CD8-positive, alpha-beta memory T cell (primary cell): ENCODE results near the gene VPS11. TPM values are rescaled to one million over a fixed set of nuclear protein-coding genes. Genes with fewer than 3 reads are reported as not detected.

Source experiments
- CTCF ChIA-PET: fragments of 350-600 bp; sonication (Branson Sonifier 250); formaldehyde crosslinking; loops from one replicate; lab custom pipeline; 2021; ENCODE audit warnings: antibody characterized with exemption; lab: Charles Lee
- POLR2A ChIA-PET: fragments of 350-600 bp; sonication (Branson Sonifier 250); formaldehyde crosslinking; loops from one replicate; lab custom pipeline; 2021; ENCODE audit warnings: antibody characterized with exemption; lab: Charles Lee
- DNase-seq, 5 donors: peaks; one replicate each; pipeline versions ENCODE4 v3.0.0 to v3.0.0-alpha.2; 2020 to 2022; ENCODE audit warnings: mixed read lengths in 1 of 5
- H3K27ac ChIP-seq: one replicate; pipeline ENCODE4 v1.7.0; 2013; ENCODE audit warnings: low read depth, mild to moderate bottlenecking, low read length, moderate library complexity
- H3K27me3 ChIP-seq: 2 replicates; pipeline ENCODE4 v1.7.0; 2013; ENCODE audit warnings: low read length, mild to moderate bottlenecking; ENCODE audit not compliant: insufficient read depth, poor library complexity, severe bottlenecking
- H3K36me3 ChIP-seq: 2 replicates; pipeline ENCODE4 v1.7.0; 2013; ENCODE audit warnings: mild to moderate bottlenecking, low read length, moderate library complexity; ENCODE audit not compliant: insufficient read depth
- H3K4me1 ChIP-seq: 2 replicates; pipeline ENCODE4 v1.7.0; 2013; ENCODE audit warnings: mild to moderate bottlenecking, low read length, moderate library complexity; ENCODE audit not compliant: insufficient read depth
- H3K4me3 ChIP-seq: 2 replicates; pipeline ENCODE4 v1.7.0; 2013; ENCODE audit warnings: mild to moderate bottlenecking, low read length
- H3K9me3 ChIP-seq: 2 replicates; pipeline ENCODE4 v1.7.0; 2013; ENCODE audit warnings: mild to moderate bottlenecking, low read length
- H3K27ac Mint-ChIP-seq, 8 donors: one replicate each; pipeline ENCODE4 v1.8.0; 2020 to 2021; ENCODE audit warnings: mixed read lengths in 8 of 8, mild to moderate bottlenecking in 6 of 8, inconsistent platforms in 3 of 8, moderate library complexity in 3 of 8
- H3K27me3 Mint-ChIP-seq, 2 donors: one replicate each; pipeline ENCODE4 v1.8.0; 2020 to 2021; ENCODE audit warnings: mixed read lengths in 2 of 2, mild to moderate bottlenecking in 1 of 2, moderate library complexity in 1 of 2
- H3K36me3 Mint-ChIP-seq, 3 donors: one replicate each; pipeline ENCODE4 v1.8.0; 2020 to 2021; ENCODE audit warnings: mixed read lengths in 3 of 3, inconsistent platforms in 1 of 3, mild to moderate bottlenecking in 1 of 3
- H3K4me1 Mint-ChIP-seq, 3 donors: one replicate each; pipeline ENCODE4 v1.8.0; 2020 to 2021; ENCODE audit warnings: mixed read lengths in 3 of 3, inconsistent platforms in 1 of 3, mild to moderate bottlenecking in 1 of 3
- H3K4me3 Mint-ChIP-seq, 7 donors: one replicate each; pipeline ENCODE4 v1.8.0; 2020 to 2021; ENCODE audit warnings: mixed read lengths in 7 of 7, mild to moderate bottlenecking in 6 of 7, moderate library complexity in 4 of 7, inconsistent platforms in 2 of 7
- H3K9me3 Mint-ChIP-seq, 5 donors: one replicate each; pipeline ENCODE4 v1.8.0; 2020 to 2022; ENCODE audit warnings: mixed read lengths in 5 of 5, mild to moderate bottlenecking in 3 of 5, moderate library complexity in 2 of 5, inconsistent platforms in 1 of 5
- polyA plus RNA-seq: library from polyadenylated mRNA; unstranded; fragments of 300-500 nt; fragmentation: Illumina TruSeq; gene quantifications from one replicate; pipeline ENCODE4 v1.2.3, GENCODE V29; 2021
- total RNA-seq, 2 experiments: library from RNA; stranded (reverse); gene quantifications; one replicate each; pipeline ENCODE4 v1.2.3, GENCODE V29; 2021

VPS11 gene
- total and polyA plus RNA-seq, 3 experiments from 2014 or later, result 25.3 to 51.5 (median 26.0) TPM

DNA sequence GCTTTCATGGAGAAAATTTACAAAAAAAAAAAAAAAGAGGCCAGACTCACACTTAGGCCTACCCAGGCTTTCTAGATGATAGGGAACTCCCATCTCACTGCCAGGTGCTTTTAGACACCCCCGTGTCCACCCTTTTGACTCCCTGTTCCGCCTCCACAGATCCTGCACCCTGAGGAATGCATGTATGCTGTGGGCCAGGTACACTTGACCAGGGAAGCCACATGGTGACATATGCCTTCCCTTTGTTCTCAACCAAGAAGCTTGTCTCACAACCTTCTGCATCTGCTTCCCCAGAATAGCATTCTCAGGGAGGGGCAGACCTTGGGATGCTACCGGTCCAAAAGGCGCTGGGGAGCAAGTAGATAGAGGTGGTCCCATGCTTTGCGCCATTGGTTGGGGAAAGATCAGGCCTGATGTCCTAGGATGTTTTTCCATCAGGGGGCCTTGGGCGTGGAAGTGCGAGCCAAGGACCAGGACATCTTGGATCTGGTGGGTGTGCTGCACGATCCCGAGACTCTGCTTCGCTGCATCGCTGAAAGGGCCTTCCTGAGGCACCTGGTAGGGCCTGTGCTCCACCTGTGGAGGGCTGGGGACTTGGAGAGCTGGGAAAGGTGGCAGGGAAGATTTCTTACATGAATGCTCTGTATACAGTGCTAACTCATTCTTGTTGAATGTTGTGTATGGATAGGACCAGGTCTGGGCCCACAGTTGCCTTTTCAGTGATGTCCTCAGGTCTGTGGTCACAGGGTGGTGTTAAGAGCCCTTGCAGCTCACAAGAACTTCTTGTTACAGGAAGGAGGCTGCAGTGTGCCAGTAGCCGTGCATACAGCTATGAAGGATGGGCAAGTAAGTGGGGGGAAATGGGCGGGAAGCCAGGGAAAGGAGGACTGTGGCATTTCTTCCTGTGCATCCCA lies 24.6 kb downstream of the VPS11 start:
- Mint-ChIP-seq H3K36me3 (peaks cover 0 to 29% (median 6%) of the 10 kb centered on the region in 3 donors), H3K9me3 (peaks cover 0 to 2% (median 0%) of the 10 kb centered on the region in 5 donors), H3K4me1 (peaks cover 30 to 38% (median 35%) of the 10 kb centered on the region in 3 donors), H3K27ac (peak overlapping the region in 6 of 8 donors; percentile 5 to 87 (median 49)), H3K27me3 (peaks cover 0 to 6% of the 10 kb centered on the region in 2 donors), H3K4me3 (peak overlapping the region in 6 of 7 donors; percentile 14 to 84 (median 42))
- Histone ChIP-seq H3K9me3 (no peaks in the 10 kb centered on the region), H3K4me3 (peak overlapping the region; percentile 88), H3K27me3 (no peaks in the 10 kb centered on the region), H3K27ac (no peak overlapping the region), H3K4me1 (peaks cover 21% of the 10 kb centered on the region), H3K36me3 (peaks cover 8% of the 10 kb centered on the region)
- POLR2A ChIA-PET, result interaction anchor here (0.6 to 1.5 kb wide), 4 partner anchors 7 to 389 kb away, joined by 3 to 7 read pairs (median 5); partner anchors contain the start of genes HMBS and VPS11
- CTCF ChIA-PET, result interaction anchor here (0.7 to 1.1 kb wide), 2 partner anchors 9 to 104 kb away, joined by 3 to 6 read pairs; no protein-coding TSS in a partner anchor
- DNase-seq, result no peak

DNA sequence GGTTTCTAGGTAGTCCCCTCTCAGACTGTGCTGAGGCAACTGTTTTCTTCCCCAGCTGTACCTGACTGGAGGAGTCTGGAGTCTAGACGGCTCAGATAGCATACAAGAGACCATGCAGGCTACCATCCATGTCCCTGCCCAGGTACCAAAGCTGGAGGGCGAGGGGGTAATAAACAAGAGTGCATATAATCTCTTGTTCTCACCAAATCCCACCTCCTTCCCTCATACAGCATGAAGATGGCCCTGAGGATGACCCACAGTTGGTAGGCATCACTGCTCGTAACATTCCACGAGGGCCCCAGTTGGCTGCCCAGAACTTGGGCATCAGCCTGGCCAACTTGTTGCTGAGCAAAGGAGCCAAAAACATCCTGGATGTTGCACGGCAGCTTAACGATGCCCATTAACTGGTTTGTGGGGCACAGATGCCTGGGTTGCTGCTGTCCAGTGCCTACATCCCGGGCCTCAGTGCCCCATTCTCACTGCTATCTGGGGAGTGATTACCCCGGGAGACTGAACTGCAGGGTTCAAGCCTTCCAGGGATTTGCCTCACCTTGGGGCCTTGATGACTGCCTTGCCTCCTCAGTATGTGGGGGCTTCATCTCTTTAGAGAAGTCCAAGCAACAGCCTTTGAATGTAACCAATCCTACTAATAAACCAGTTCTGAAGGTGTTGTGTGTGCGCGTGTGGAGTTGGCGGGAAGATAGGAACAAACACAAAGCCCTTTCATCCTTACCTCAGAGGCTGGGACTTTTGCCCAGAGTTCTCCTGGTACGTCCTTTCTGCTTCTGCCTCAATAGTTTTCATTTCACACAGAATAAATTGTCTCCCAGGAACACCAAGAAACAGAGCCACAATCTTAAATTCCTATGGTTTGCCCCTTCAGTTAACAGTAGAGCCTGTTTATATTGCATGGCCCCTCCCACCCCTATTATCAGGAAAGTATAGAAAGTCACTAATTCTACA lies 25.5 kb downstream of the VPS11 start:
- peak overlapping the region; percentile 69 to 92 (median 84) for H3K27ac Mint-ChIP-seq
- Histone ChIP-seq H3K36me3 (peaks cover 10% of the 10 kb centered on the region), H3K9me3 (no peaks in the 10 kb centered on the region), H3K4me3 (peak overlapping the region; percentile 88), H3K27me3 (no peaks in the 10 kb centered on the region), H3K27ac (peak overlapping the region; percentile 84), H3K4me1 (peaks cover 21% of the 10 kb centered on the region)
- peaks cover 0 to 2% (median 0%) of the 10 kb centered on the region in 5 donors for H3K9me3 Mint-ChIP-seq
- CTCF ChIA-PET, result interaction anchor here (0.7 to 1.8 kb wide), 5 partner anchors 7 to 103 kb away, joined by 3 to 13 read pairs (median 6); partner anchors contain the start of genes HMBS and VPS11
- POLR2A ChIA-PET, result interaction anchor here (0.9 to 2.2 kb wide), 4 partner anchors 8 to 29 kb away, joined by 3 to 13 read pairs (median 6); partner anchors contain the start of genes HINFP and HMBS
- H3K4me3 Mint-ChIP-seq, result peak overlapping the region; percentile 84 to 97 (median 91)
- peaks cover 26 to 34% (median 34%) of the 10 kb centered on the region in 3 donors for H3K4me1 Mint-ChIP-seq
- no peak for DNase-seq
- H3K36me3 Mint-ChIP-seq, result peaks cover 0 to 38% (median 12%) of the 10 kb centered on the region in 3 donors
- H3K27me3 Mint-ChIP-seq, result peaks cover 0 to 6% of the 10 kb centered on the region in 2 donors

DNA sequence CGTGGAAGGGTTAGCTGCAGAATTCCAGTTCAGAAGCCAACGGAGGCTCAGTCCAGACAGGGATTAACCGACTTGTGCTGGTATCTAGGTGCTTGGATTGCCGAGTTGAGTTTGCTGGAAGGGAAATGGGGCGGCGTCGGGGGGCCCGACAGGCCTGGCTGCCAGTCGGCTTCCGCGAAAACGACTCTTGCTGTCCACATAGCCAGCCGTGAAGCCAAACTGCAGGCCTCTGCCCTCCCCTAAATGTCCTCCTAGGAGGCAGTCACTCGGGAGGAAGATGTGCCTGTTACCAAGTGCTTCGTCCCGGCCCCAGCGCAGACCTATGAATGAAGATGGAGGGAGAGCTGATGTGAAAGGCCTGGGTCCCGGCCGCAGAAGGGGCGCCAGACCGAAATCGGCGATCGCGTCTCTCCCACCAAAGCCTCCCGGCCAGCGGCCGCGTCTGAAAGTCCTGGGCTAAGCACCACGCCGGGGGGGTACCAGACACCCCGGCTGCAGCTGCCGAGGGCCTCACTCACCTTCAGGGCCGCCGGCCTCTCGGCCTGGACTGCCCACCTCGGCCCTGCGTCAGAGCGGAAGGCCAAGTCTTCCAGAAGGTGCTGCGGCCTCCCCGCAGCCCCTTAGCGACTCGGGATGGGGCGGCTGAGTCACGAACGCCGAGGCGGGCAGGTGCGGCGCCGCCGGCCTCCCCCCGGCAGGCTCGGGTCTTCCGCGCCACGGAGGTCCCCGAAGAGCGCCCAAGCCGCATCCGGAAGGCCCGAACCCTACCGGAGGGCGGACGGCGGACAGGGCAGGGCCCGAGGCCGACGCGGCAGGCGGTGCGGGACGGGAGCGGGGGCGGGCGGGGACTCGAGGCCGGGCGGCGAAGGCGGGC lies 26.6 kb downstream of the VPS11 start:
- ChIA-PET CTCF (interaction anchor here (1.0 to 1.8 kb wide), 11 partner anchors 8 to 230 kb away, joined by 3 to 13 read pairs (median 4); partner anchors contain the start of genes HINFP, HMBS, TRAPPC4 and VPS11), POLR2A (interaction anchor here (0.6 to 2.2 kb wide), 14 partner anchors 9 to 303 kb away, joined by 3 to 39 read pairs (median 4); partner anchors contain the start of genes C2CD2L, DDX6, HINFP and HMBS)
- no peaks in the 10 kb centered on the region for H3K9me3 ChIP-seq
- peaks cover 0 to 6% of the 10 kb centered on the region in 2 donors for H3K27me3 Mint-ChIP-seq
- peaks cover 0 to 47% (median 18%) of the 10 kb centered on the region in 3 donors for H3K36me3 Mint-ChIP-seq
- peaks cover 0 to 2% (median 0%) of the 10 kb centered on the region in 5 donors for H3K9me3 Mint-ChIP-seq
- H3K4me3 Mint-ChIP-seq, result peak overlapping the region; percentile 84 to 97 (median 93)
- peak overlapping the region; percentile 88 for H3K4me3 ChIP-seq
- peaks cover 28 to 43% (median 43%) of the 10 kb centered on the region in 3 donors for H3K4me1 Mint-ChIP-seq
- no peaks in the 10 kb centered on the region for H3K27me3 ChIP-seq
- H3K4me1 ChIP-seq, result peaks cover 21% of the 10 kb centered on the region
- peak overlapping the region; percentile 84 for H3K27ac ChIP-seq
- H3K27ac Mint-ChIP-seq, result peak overlapping the region; percentile 78 to 96 (median 88)
- peak; percentile 33 to 72 (median 42) for DNase-seq
- peaks cover 10% of the 10 kb centered on the region for H3K36me3 ChIP-seq

DNA sequence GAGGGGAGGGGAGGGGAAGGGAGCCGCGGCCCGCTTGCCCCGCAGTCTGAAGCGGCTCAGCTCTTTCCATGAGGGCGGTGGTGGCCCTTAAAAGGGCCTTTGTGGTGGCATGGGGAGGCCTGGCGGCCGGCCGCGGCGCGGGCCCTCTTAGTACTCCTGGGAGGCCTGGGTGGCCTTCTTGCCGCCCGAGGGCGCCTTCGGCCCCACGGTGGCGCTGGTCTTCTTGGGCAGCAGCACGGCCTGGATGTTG lies 27.1 kb downstream of the VPS11 start:
- peaks cover 0 to 2% (median 0%) of the 10 kb centered on the region in 5 donors for H3K9me3 Mint-ChIP-seq
- peaks cover 0 to 47% (median 19%) of the 10 kb centered on the region in 3 donors for H3K36me3 Mint-ChIP-seq
- Histone ChIP-seq H3K27me3 (no peaks in the 10 kb centered on the region), H3K36me3 (peaks cover 10% of the 10 kb centered on the region), H3K4me3 (peak overlapping the region; percentile 88), H3K9me3 (no peaks in the 10 kb centered on the region), H3K4me1 (peaks cover 21% of the 10 kb centered on the region), H3K27ac (peak overlapping the region; percentile 84)
- peaks cover 29 to 45% (median 45%) of the 10 kb centered on the region in 3 donors for H3K4me1 Mint-ChIP-seq
- peak overlapping the region; percentile 84 to 97 (median 93) for H3K4me3 Mint-ChIP-seq
- DNase-seq, result no peak
- H3K27ac Mint-ChIP-seq, result peak overlapping the region; percentile 55 to 96 (median 88)
- ChIA-PET CTCF (interaction anchor here (1.0 to 1.8 kb wide), 11 partner anchors 9 to 229 kb away, joined by 3 to 13 read pairs (median 4); partner anchors contain the start of genes HINFP, HMBS, TRAPPC4 and VPS11), POLR2A (interaction anchor here (0.6 to 2.2 kb wide), 14 partner anchors 10 to 304 kb away, joined by 3 to 39 read pairs (median 4); partner anchors contain the start of genes C2CD2L, DDX6, HINFP and HMBS)
- H3K27me3 Mint-ChIP-seq, result peaks cover 0 to 6% of the 10 kb centered on the region in 2 donors

DNA sequence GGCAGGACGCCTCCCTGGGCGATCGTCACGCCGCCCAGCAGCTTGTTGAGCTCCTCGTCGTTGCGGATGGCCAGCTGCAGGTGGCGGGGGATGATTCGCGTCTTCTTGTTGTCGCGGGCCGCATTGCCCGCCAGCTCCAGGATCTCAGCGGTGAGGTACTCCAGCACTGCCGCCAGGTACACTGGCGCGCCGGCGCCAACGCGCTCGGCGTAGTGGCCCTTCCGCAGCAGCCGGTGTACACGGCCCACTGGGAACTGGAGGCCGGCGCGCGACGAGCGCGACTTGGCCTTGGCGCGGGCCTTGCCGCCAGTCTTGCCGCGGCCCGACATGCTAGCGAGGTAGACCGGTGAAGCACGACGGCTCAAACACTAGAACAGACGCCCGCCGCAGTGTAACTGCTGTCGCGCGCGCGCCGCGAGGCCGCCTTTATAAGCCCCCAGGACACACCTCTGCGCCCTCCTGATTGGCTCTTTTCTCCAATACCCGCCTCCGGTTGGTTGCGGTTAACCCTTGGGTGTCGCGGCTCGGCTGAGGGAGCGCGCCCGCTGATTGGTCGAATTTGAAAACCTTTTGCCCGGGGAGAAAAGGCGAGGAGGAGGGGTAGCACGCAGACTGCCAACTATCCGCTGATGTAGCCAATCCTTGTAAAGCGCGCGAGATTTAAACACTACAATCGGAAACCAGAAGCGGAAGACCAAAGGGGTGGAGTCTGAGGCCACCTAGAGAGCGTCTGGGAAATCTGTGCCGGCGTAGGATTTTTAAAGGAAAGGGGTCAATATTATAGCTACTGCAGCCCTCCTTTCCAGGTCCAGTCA lies 27.7 kb downstream of the VPS11 start:
- H3K4me1 Mint-ChIP-seq, result peaks cover 35 to 50% (median 50%) of the 10 kb centered on the region in 3 donors
- peak; percentile 99 to 100 (median 100) for DNase-seq
- peak overlapping the region; percentile 84 to 97 (median 93) for H3K4me3 Mint-ChIP-seq
- Histone ChIP-seq H3K9me3 (no peaks in the 10 kb centered on the region), H3K4me1 (peaks cover 26% of the 10 kb centered on the region), H3K36me3 (peaks cover 10% of the 10 kb centered on the region), H3K27me3 (no peaks in the 10 kb centered on the region), H3K27ac (peak overlapping the region; percentile 84), H3K4me3 (peak overlapping the region; percentile 88)
- H3K27ac Mint-ChIP-seq, result peak overlapping the region; percentile 55 to 96 (median 88)
- H3K9me3 Mint-ChIP-seq, result peaks cover 0 to 2% (median 0%) of the 10 kb centered on the region in 5 donors
- H3K27me3 Mint-ChIP-seq, result peaks cover 0 to 4% of the 10 kb centered on the region in 2 donors
- POLR2A ChIA-PET, result interaction anchor here (0.6 to 2.2 kb wide), 14 partner anchors 10 to 304 kb away, joined by 3 to 39 read pairs (median 4); partner anchors contain the start of genes C2CD2L, DDX6, HINFP and HMBS
- peaks cover 0 to 49% (median 17%) of the 10 kb centered on the region in 3 donors for H3K36me3 Mint-ChIP-seq
- CTCF ChIA-PET, result interaction anchor here (0.8 to 1.8 kb wide), 13 partner anchors 9 to 229 kb away, joined by 3 to 13 read pairs (median 4); partner anchors contain the start of genes HINFP, HMBS, TRAPPC4 and VPS11

DNA sequence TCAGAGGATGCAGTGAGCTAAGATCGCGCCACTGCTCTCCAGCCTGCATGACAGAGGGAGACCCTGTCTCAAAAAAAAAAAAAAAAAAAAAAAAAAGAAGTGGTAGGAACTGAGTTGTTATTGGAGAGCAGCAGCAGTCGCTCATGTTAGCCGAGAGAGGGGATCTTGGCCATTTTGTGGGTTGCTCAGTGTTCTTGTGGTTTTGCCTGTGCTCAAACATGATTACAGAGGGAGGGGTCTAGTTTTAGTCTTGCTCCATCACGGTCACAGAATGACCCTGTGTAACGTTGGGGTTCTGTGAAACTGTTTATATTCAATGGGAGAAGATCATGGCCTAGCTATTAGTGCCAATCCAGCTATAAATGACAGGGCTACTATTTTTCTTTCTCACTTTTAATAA lies 32.1 kb downstream of the VPS11 start:
- peaks cover 0 to 47% (median 17%) of the 10 kb centered on the region in 3 donors for H3K36me3 Mint-ChIP-seq
- POLR2A ChIA-PET, result interaction anchor here (0.8 kb wide), 1 partner anchor 16 kb away, joined by 11 read pairs; no protein-coding TSS in a partner anchor
- H3K27ac Mint-ChIP-seq, result peak overlapping the region in 1 of 8 donors; percentile 83

More for the DNA sequence above, 32.1 kb downstream of the VPS11 start:
- peaks cover 0 to 2% (median 0%) of the 10 kb centered on the region in 5 donors for H3K9me3 Mint-ChIP-seq
- DNase-seq, result no peak
- no peak overlapping the region for H3K27ac ChIP-seq
- CTCF ChIA-PET, result interaction anchor here (0.6 to 2.0 kb wide), 3 partner anchors 10 to 97 kb away, joined by 3 to 8 read pairs (median 3); partner anchors contain the start of gene HMBS
- H3K4me3 Mint-ChIP-seq, result peak overlapping the region; percentile 88 to 99 (median 98)
- H3K9me3 ChIP-seq, result no peaks in the 10 kb centered on the region
- H3K27me3 ChIP-seq, result no peaks in the 10 kb centered on the region
- H3K36me3 ChIP-seq, result peaks cover 10% of the 10 kb centered on the region
- H3K27me3 Mint-ChIP-seq, result peaks cover 0 to 4% of the 10 kb centered on the region in 2 donors
- peaks cover 41 to 66% (median 60%) of the 10 kb centered on the region in 3 donors for H3K4me1 Mint-ChIP-seq
- H3K4me1 ChIP-seq, result peaks cover 32% of the 10 kb centered on the region
- no peak overlapping the region for H3K4me3 ChIP-seq
